K562 (cell line): ENCODE measurements around the gene CMIP. TPM values are rescaled to one million over a fixed set of nuclear protein-coding genes. Genes with fewer than 3 reads are reported as not detected.

Experiments
- BACH1 ChIP-seq: fragments of 200-800 bp; sonication (Bioruptor generic); IDR thresholded peaks from 2 replicates; pipeline ENCODE4 v1.6.1; 2016; ENCODE audit warnings: missing genetic modification characterization, missing compliant biosample characterization
- CBX1 ChIP-seq: sonication (generic); IDR thresholded peaks from 2 replicates; pipeline ENCODE4 v1.6.1; 2016; ENCODE audit warnings: antibody characterized with exemption, low read depth, mild to moderate bottlenecking
- HMG20B ChIP-seq: fragments of 250-450 bp; sonication (Bioruptor Pico); IDR thresholded peaks from 2 replicates; pipeline ENCODE4 v1.5.0; 2021; ENCODE audit warnings: mild to moderate bottlenecking
- JUND ChIP-seq, 2 experiments: IDR thresholded peaks; 2 replicates in 1 of 2; 3 replicates in 1 of 2; pipeline ENCODE4 v1.6.1; 2011; ENCODE audit warnings: borderline replicate concordance in 2 of 2, low read depth in 2 of 2, low read length in 2 of 2, improper control_type of control experiment in 1 of 2, missing biosample characterization in 1 of 2, missing genetic modification characterization in 1 of 2, missing genetic modification reagents in 1 of 2
- NR2C1 ChIP-seq, 2 experiments: fragments of 450-650 bp; IDR thresholded peaks; 2 replicates each; pipeline ENCODE4 v1.6.1; 2017; ENCODE audit warnings: mild to moderate bottlenecking in 2 of 2, antibody characterized with exemption in 1 of 2, inconsistent platforms in 1 of 2, missing compliant biosample characterization in 1 of 2, missing genetic modification characterization in 1 of 2
- NR2C2 ChIP-seq, 2 experiments: fragments of 200-800 bp in 1 of 2; sonication (Bioruptor generic) in 1 of 2; sonication (generic) in 1 of 2; formaldehyde crosslinking in 1 of 2; IDR thresholded peaks; 2 replicates each; pipeline versions ENCODE4 v1.6.1 to v1.8.0; 2016 to 2022; ENCODE audit warnings: mild to moderate bottlenecking in 1 of 2, missing compliant biosample characterization in 1 of 2, missing genetic modification characterization in 1 of 2, missing genetic modification reagents in 1 of 2
- NR4A1 ChIP-seq, 2 experiments: fragments of 250-450 bp in 1 of 2; fragments of 450-650 bp in 1 of 2; sonication (Bioruptor Pico) in 1 of 2; IDR thresholded peaks; 2 replicates each; pipeline versions ENCODE4 v1.4.0 to v1.6.1; 2016 to 2020; ENCODE audit warnings: mild to moderate bottlenecking in 2 of 2, missing compliant biosample characterization in 1 of 2, missing genetic modification characterization in 1 of 2, moderate library complexity in 1 of 2
- POLR2B ChIP-seq: fragments of 450-650 bp; IDR thresholded peaks from 2 replicates; pipeline ENCODE4 v1.6.1; 2018; ENCODE audit warnings: low read depth; ENCODE audit not compliant: partially characterized antibody
- POLR2G ChIP-seq: fragments of 200-400 bp; formaldehyde crosslinking; IDR thresholded peaks from 2 replicates; pipeline ENCODE4 v1.6.1; 2017; ENCODE audit warnings: low read depth, mild to moderate bottlenecking, antibody characterized with exemption, low read length, moderate library complexity
- RBFOX2 ChIP-seq: fragments of 200-400 bp; formaldehyde crosslinking; IDR thresholded peaks from 2 replicates; pipeline ENCODE4 v1.6.1; 2017; ENCODE audit warnings: low read depth, mild to moderate bottlenecking, low read length, moderate library complexity
- SIX5 ChIP-seq, 2 experiments: IDR thresholded peaks; 2 replicates each; pipeline ENCODE4 v1.6.1; 2011; ENCODE audit warnings: low read length in 2 of 2, borderline replicate concordance in 1 of 2, low read depth in 1 of 2, mild to moderate bottlenecking in 1 of 2, moderate library complexity in 1 of 2; ENCODE audit not compliant: insufficient read depth in 1 of 2
- SREBF2 ChIP-seq: sonication (generic); formaldehyde crosslinking; IDR thresholded peaks from 2 replicates; pipeline ENCODE4 v1.4.0; 2020; ENCODE audit warnings: mild to moderate bottlenecking, missing genetic modification reagents
- SUPT5H ChIP-seq: fragments of 450-650 bp; IDR thresholded peaks from 2 replicates; pipeline ENCODE4 v1.6.1; 2016
- TAF1 ChIP-seq: IDR thresholded peaks from 2 replicates; pipeline ENCODE4 v1.6.1; 2011; ENCODE audit warnings: mild to moderate bottlenecking, low read length, moderate library complexity; ENCODE audit not compliant: insufficient read depth, control insufficient read depth, severe bottlenecking; ENCODE audit errors: extremely low read depth
- ZFX ChIP-seq: sonication (generic); formaldehyde crosslinking; IDR thresholded peaks from 2 replicates; pipeline ENCODE4 v1.8.0; 2022; ENCODE audit warnings: mild to moderate bottlenecking, missing genetic modification reagents, moderate library complexity
- ZNF197 ChIP-seq: fragments of 200-800 bp; sonication (Bioruptor generic); IDR thresholded peaks from 2 replicates; pipeline ENCODE4 v1.6.1; 2016; ENCODE audit warnings: low read depth, missing genetic modification characterization, missing compliant biosample characterization
- polyA plus RNA-seq, 8 experiments: library from polyadenylated mRNA; depleted of rRNA in 4 of 8; stranded (reverse) in 5 of 8; unstranded in 3 of 8; fragments of >200 nt; fragmentation: Nextera tagmentation in 2 of 8; fragmentation: Illumina TruSeq in 1 of 8; extraction: Ambion mirVana in 2 of 8; extraction: Trizol in 1 of 8; gene quantifications; 2 replicates each; pipeline versions ENCODE4 v1.2.1 to v1.2.3, GENCODE V29; 2011 to 2014; ENCODE audit warnings: inconsistent platforms in 1 of 8, missing spikeins in 1 of 8
- total RNA-seq, 7 experiments: library from RNA; depleted of rRNA in 6 of 7; stranded (reverse); fragments of >200 nt in 6 of 7; fragmentation: Illumina TruSeq in 2 of 7; extraction: Trizol in 2 of 7; gene quantifications; 2 replicates each; pipeline versions ENCODE4 v1.2.1 to v1.2.3, GENCODE V29; 2011 to 2021; ENCODE audit warnings: low replicate concordance in 1 of 7
- TF ChIP-seq, protein P1 (sequence below): sonication (generic); formaldehyde crosslinking; IDR thresholded peaks from 2 replicates; pipeline ENCODE4 v1.8.0; 2022; ENCODE audit warnings: mild to moderate bottlenecking, missing genetic modification reagents
- TF ChIP-seq, protein P2 (sequence below): fragments of 450-650 bp; IDR thresholded peaks from 2 replicates; pipeline ENCODE4 v1.7.1; 2018; ENCODE audit warnings: mild to moderate bottlenecking, low read depth; ENCODE audit not compliant: partially characterized antibody
- TF ChIP-seq, protein P3 (sequence below): fragments of 450-650 bp; IDR thresholded peaks from 2 replicates; pipeline ENCODE4 v1.6.1; 2014; ENCODE audit warnings: low read depth, mild to moderate bottlenecking, moderate library complexity, borderline replicate concordance

Gene CMIP
- total and polyA plus RNA-seq, 9 of the 15 experiments (the other 6 are each of a cell fraction or from before 2014, with no cell fraction given) = 0.94 to 82.5 (median 10.3) TPM

DNA sequence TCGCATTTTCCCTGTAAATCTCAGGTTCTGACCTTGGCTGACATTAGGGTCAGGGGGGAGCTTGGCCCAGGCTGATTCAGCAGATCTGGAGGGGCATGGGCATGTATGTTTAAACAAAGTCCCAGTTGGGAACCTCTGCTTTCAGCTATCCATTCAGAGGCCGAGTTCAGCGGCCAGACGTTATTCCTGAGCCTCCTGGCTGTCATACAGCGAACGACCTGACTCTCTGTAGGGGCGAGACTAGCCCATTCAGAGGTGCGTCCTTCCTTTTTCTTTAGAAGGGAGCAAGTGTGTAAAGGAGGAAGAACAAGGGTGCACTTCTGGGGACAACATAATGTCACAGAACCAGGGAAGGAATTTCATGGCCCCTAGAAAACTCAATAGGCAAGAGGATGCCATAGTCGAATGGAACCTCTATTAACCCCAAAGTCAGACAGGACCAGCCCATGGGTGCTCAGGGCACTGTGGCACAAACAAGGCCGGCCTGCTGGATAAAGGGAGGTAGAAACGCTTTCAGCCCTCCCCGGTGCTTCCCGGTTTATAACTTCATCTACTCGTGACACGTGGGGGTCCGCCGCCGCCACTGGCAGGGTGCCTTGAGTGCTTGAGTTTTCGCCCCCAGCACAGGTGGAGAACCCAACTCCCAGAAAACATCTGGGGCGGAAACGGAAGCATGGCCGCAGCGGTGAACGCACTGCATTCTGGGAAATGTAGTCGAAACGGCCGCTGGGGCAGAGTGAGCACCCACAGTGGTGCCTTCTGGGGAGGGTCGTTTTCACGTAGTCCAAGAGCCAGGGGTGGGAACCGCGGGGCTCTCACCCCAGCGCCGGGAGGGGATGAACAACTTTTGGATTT is 301.3 kb downstream of the CMIP start (continued):
- 0 out of 2 replicates have a peak, but pooled peaks have one; percentile 18 for TF ChIP-seq JUND (IDR thresholded peaks at IDR 0.05; ENCODE audit: borderline replicate concordance, low read depth, low read length)
- TF ChIP-seq JUND (tag; IDR thresholded peaks at IDR 0.05; ENCODE audit: borderline replicate concordance, low read depth, low read length) = no peak
- TF ChIP-seq ZFX (CRISPR knock-in tag) = peak; percentile 59
- TF ChIP-seq RBFOX2 = peak; percentile 71
- TF ChIP-seq POLR2B = peak; percentile 26
- TF ChIP-seq, protein P1, sequence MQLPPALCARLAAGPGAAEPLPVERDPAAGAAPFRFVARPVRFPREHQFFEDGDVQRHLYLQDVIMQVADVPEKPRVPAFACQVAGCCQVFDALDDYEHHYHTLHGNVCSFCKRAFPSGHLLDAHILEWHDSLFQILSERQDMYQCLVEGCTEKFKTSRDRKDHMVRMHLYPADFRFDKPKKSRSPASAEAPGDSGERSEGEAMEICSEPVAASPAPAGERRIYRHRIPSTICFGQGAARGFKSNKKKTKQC (CRISPR knock-in tag) = peak; percentile 45; the same call in 1 of the 2 replicates
- peak; percentile 60; the same call in 1 of the 2 replicates for TF ChIP-seq ZNF197 (CRISPR knock-in tag)
- TF ChIP-seq NR2C2 (CRISPR knock-in tag; IDR thresholded peaks at IDR 0.05) = peak; percentile 50; the same call in 1 of the 2 replicates
- TF ChIP-seq NR2C2 (tag; IDR thresholded peaks at IDR 0.05) = peak; percentile 70
- 0 out of 2 replicates have a peak, but pooled peaks have one; percentile 29 for TF ChIP-seq NR4A1 (CRISPR knock-in tag; IDR thresholded peaks at IDR 0.05)
- TF ChIP-seq NR4A1 (tag; IDR thresholded peaks at IDR 0.05) = peak; percentile 73; the same call in 1 of the 2 replicates
- TF ChIP-seq CBX1 = peak; percentile 27; the same call in 1 of the 2 replicates
- TF ChIP-seq BACH1 (tag) = 0 out of 2 replicates have a peak, but pooled peaks have one; percentile 23
- TF ChIP-seq SUPT5H = peak; percentile 60; the same call in 1 of the 2 replicates
- TF ChIP-seq, protein P2, sequence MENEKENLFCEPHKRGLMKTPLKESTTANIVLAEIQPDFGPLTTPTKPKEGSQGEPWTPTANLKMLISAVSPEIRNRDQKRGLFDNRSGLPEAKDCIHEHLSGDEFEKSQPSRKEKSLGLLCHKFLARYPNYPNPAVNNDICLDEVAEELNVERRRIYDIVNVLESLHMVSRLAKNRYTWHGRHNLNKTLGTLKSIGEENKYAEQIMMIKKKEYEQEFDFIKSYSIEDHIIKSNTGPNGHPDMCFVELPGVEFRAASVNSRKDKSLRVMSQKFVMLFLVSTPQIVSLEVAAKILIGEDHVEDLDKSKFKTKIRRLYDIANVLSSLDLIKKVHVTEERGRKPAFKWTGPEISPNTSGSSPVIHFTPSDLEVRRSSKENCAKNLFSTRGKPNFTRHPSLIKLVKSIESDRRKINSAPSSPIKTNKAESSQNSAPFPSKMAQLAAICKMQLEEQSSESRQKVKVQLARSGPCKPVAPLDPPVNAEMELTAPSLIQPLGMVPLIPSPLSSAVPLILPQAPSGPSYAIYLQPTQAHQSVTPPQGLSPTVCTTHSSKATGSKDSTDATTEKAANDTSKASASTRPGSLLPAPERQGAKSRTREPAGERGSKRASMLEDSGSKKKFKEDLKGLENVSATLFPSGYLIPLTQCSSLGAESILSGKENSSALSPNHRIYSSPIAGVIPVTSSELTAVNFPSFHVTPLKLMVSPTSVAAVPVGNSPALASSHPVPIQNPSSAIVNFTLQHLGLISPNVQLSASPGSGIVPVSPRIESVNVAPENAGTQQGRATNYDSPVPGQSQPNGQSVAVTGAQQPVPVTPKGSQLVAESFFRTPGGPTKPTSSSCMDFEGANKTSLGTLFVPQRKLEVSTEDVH = peak; percentile 37
- no peak for TF ChIP-seq NR2C1 (IDR thresholded peaks at IDR 0.05)
- TF ChIP-seq NR2C1 (tag; IDR thresholded peaks at IDR 0.05) = peak; percentile 48; the same call in 1 of the 2 replicates
- TF ChIP-seq, protein P3, sequence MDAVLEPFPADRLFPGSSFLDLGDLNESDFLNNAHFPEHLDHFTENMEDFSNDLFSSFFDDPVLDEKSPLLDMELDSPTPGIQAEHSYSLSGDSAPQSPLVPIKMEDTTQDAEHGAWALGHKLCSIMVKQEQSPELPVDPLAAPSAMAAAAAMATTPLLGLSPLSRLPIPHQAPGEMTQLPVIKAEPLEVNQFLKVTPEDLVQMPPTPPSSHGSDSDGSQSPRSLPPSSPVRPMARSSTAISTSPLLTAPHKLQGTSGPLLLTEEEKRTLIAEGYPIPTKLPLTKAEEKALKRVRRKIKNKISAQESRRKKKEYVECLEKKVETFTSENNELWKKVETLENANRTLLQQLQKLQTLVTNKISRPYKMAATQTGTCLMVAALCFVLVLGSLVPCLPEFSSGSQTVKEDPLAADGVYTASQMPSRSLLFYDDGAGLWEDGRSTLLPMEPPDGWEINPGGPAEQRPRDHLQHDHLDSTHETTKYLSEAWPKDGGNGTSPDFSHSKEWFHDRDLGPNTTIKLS = peak; percentile 70; the same call in 1 of the 2 replicates
- TF ChIP-seq SREBF2 (CRISPR knock-in tag) = no peak
- TF ChIP-seq HMG20B (CRISPR knock-in tag) = no peak
- TF ChIP-seq POLR2G = peak; percentile 61
- peak; percentile 73 to 83 for TF ChIP-seq SIX5 (IDR thresholded peaks at IDR 0.05; ENCODE audit: borderline replicate concordance in 1 of 2, insufficient read depth in 1 of 2, low read depth in 1 of 2, low read length in 2 of 2)
- TF ChIP-seq TAF1 = peak; percentile 12
